Fibroblast of villous mesenchyme (primary cell): Measurements from ENCODE around the gene BSPH1. TPM values are rescaled to one million over a fixed set of nuclear protein-coding genes. Genes with fewer than 3 reads are reported as not detected.

Source experiments
- total RNA-seq: library from RNA; depleted of rRNA; stranded (reverse); fragments of >200 nt; gene quantifications from 2 replicates; pipeline ENCODE4 v1.2.3, GENCODE V29; 2012

The BSPH1 gene
- total RNA-seq, 1 donor, result not detected

Other genes starting within 250 kb of the BSPH1 start
- gene NOP53, start 246.6 kb downstream of the BSPH1 start, total RNA-seq, result 35.0 and 49.0 TPM in 2 replicates
- gene SELENOW, start 213.5 kb downstream of the BSPH1 start, total RNA-seq, result 287 and 328 TPM in 2 replicates
- not detected in 2 replicates for gene TPRX1, start 187.6 kb downstream of the BSPH1 start, total RNA-seq
- not detected in 2 replicates for gene CRX, start 170.2 kb downstream of the BSPH1 start, total RNA-seq
- not detected in 2 replicates for gene TPRX2, start 132.9 kb downstream of the BSPH1 start, total RNA-seq
- gene SULT2A1, start 105.9 kb downstream of the BSPH1 start, total RNA-seq, result not detected in 2 replicates
- not detected in 2 replicates for gene ELSPBP1, start 2.5 kb upstream of the BSPH1 start, total RNA-seq
- gene CABP5, start 51.9 kb upstream of the BSPH1 start, total RNA-seq, result not detected in 2 replicates
- 6.8 and 22.5 TPM in 2 replicates for gene PLA2G4C, start 118.6 kb upstream of the BSPH1 start, total RNA-seq
- 10.4 and 21.3 TPM in 2 replicates for gene LIG1, start 178.2 kb upstream of the BSPH1 start, total RNA-seq
- 2.2 and 2.9 TPM in 2 replicates for gene ZSWIM9, start 178.5 kb upstream of the BSPH1 start, total RNA-seq